Frontal cortex (tissue), 4 donors: ENCODE measurements around the gene CHN2. TPM values are rescaled to one million over a fixed set of nuclear protein-coding genes. Genes with fewer than 3 reads are reported as not detected.

Experiments used
- DNase-seq, 2 donors: peaks; one replicate each; pipeline ENCODE4 v3.0.0; 2012; ENCODE audit warnings: low spot score in 2 of 2
- FAIRE-seq: peaks from 2 replicates; lab custom pipeline; 2012; peaks lifted over from hg19 to GRCh38; lab: Jason Lieb, UNC
- total RNA-seq: library from RNA; depleted of rRNA; stranded (reverse); fragments of >200 nt; gene quantifications from one replicate; pipeline ENCODE4 v1.2.3, GENCODE V29; 2014
- donor health status: control.
- donor health status: control.
- donor health status: control.

CHN2 gene
- total RNA-seq, 1 donor from 2014 or later: 96.6 TPM

- DNase-seq (no peak), FAIRE-seq (no peak)
These were observed 181.3 kb downstream of the CHN2 start for GRCh38 chr7:29375641-29376562.

- no peak for FAIRE-seq
These were observed 183.1 kb downstream of the CHN2 start for GRCh38 chr7:29377718-29378117.

GRCh38 chr7:29379551-29379950 lies 185.0 kb downstream of the CHN2 start:
- FAIRE-seq: no peak

More at GRCh38 chr7:29377718-29378117, 183.1 kb downstream of the CHN2 start:
- DNase-seq: no peak

GRCh38 chr7:29381206-29382094 lies 186.9 kb downstream of the CHN2 start:
- no peak for DNase-seq
- no peak for FAIRE-seq

More at GRCh38 chr7:29379551-29379950, 185.0 kb downstream of the CHN2 start:
- no peak for DNase-seq

GRCh38 chr7:29384277-29384676 lies 189.7 kb downstream of the CHN2 start:
- DNase-seq (no peak), FAIRE-seq (no peak)

GRCh38 chr7:29385214-29385814 lies 190.7 kb downstream of the CHN2 start:
- no peak for FAIRE-seq
- no peak for DNase-seq

- DNase-seq: no peak
- no peak for FAIRE-seq
These were observed 191.7 kb downstream of the CHN2 start for GRCh38 chr7:29386196-29386765.

- no peak for FAIRE-seq
- DNase-seq: no peak
These were observed 196.7 kb downstream of the CHN2 start for GRCh38 chr7:29391262-29391661.

- no peak for DNase-seq
- no peak for FAIRE-seq
These were observed 199.7 kb downstream of the CHN2 start for GRCh38 chr7:29394321-29394720.

- FAIRE-seq: no peak
- no peak for DNase-seq
These were observed 202.0 kb downstream of the CHN2 start for GRCh38 chr7:29396563-29396962.

- DNase-seq (no peak), FAIRE-seq (no peak)
These were observed 202.8 kb downstream of the CHN2 start for GRCh38 chr7:29397398-29397797.

- FAIRE-seq: no peak
- DNase-seq: no peak
These were observed 203.4 kb downstream of the CHN2 start for GRCh38 chr7:29398011-29398410.

GRCh38 chr7:29400437-29400836 lies 205.9 kb downstream of the CHN2 start:
- DNase-seq (no peak), FAIRE-seq (no peak)

- FAIRE-seq (no peak), DNase-seq (no peak)
These were observed 207.2 kb downstream of the CHN2 start for GRCh38 chr7:29401769-29402168.

- DNase-seq (no peak), FAIRE-seq (no peak)
These were observed 211.3 kb downstream of the CHN2 start for GRCh38 chr7:29405891-29406290.

- DNase-seq (no peak), FAIRE-seq (no peak)
These were observed 211.8 kb downstream of the CHN2 start for GRCh38 chr7:29406366-29406765.

- DNase-seq (peak; percentile 55 to 69), FAIRE-seq (peak; percentile 88)
These were observed 214.3 kb downstream of the CHN2 start for GRCh38 chr7:29408841-29409243.

GRCh38 chr7:29410996-29411395 lies 216.4 kb downstream of the CHN2 start:
- FAIRE-seq (no peak), DNase-seq (no peak)

GRCh38 chr7:29412912-29413311 lies 218.3 kb downstream of the CHN2 start:
- DNase-seq (no peak), FAIRE-seq (no peak)

GRCh38 chr7:29413626-29414136 lies 219.1 kb downstream of the CHN2 start:
- no peak for FAIRE-seq

More at GRCh38 chr7:29413626-29414136, 219.1 kb downstream of the CHN2 start:
- DNase-seq: no peak
